H1 (cell line): ENCODE results near the gene FOXJ2. TPM values are rescaled to one million over a fixed set of nuclear protein-coding genes. Genes with fewer than 3 reads are reported as not detected.
"Not testable (repeated sequence)": the region's sequence is repeated elsewhere in the genome, so short reads cannot be mapped to it uniquely, and the experiment has no call there.

ENCODE experiments used
- CTCF ChIA-PET: fragments of 300-600 bp; sonication (Branson Sonifier 250); formaldehyde crosslinking; loops from one replicate; lab custom pipeline; 2021; ENCODE audit not compliant: partially characterized antibody; lab: Charles Lee
- POLR2A ChIA-PET: fragments of 300-600 bp; sonication (Branson Sonifier 250); formaldehyde crosslinking; loops from one replicate; lab custom pipeline; 2021; ENCODE audit warnings: inconsistent platforms; ENCODE audit not compliant: partially characterized antibody; lab: Charles Lee
- DNase-seq, 2 experiments: peaks; one replicate each; pipeline versions ENCODE4 v3.0.0 to v3.0.0-alpha.2; 2010 to 2022; ENCODE audit warnings: low spot score in 2 of 2, low read depth in 1 of 2, mixed read lengths in 1 of 2
- FAIRE-seq: peaks from 2 replicates; lab custom pipeline; 2011; peaks lifted over from hg19 to GRCh38; lab: Jason Lieb, UNC
- H2AFZ ChIP-seq: 2 replicates; pipeline ENCODE4 v1.8.1; 2012; ENCODE audit warnings: low read length, inconsistent platforms
- H2AK5ac ChIP-seq: 2 replicates; pipeline ENCODE4 v1.6.1; 2013; ENCODE audit warnings: low read depth, low read length
- H2BK120ac ChIP-seq: replicated peaks from 2 replicates; pipeline ENCODE3; 2013; ENCODE audit warnings: low read depth, low read length, inconsistent platforms
- H2BK12ac ChIP-seq: 2 replicates; pipeline ENCODE4 v1.6.1; 2013; ENCODE audit warnings: low read depth, low read length
- H2BK15ac ChIP-seq: 2 replicates; pipeline ENCODE4 v1.6.1; 2013; ENCODE audit warnings: low read length
- H2BK20ac ChIP-seq: 2 replicates; pipeline ENCODE4 v1.6.1; 2013; ENCODE audit warnings: low read length
- H2BK5ac ChIP-seq: 2 replicates; pipeline ENCODE4 v1.6.1; 2013; ENCODE audit warnings: low read depth, low read length
- H3K14ac ChIP-seq: 2 replicates; pipeline ENCODE4 v1.6.1; 2013; ENCODE audit warnings: inconsistent platforms; ENCODE audit not compliant: insufficient read length
- H3K18ac ChIP-seq: 2 replicates; pipeline ENCODE4 v1.6.1; 2013; ENCODE audit warnings: low read length; ENCODE audit errors: extremely low read depth
- H3K23ac ChIP-seq: 2 replicates; pipeline ENCODE4 v1.6.1; 2013; ENCODE audit warnings: inconsistent platforms; ENCODE audit not compliant: insufficient read length
- H3K23me2 ChIP-seq: 2 replicates; pipeline ENCODE4 v1.6.1; 2013; ENCODE audit warnings: low read depth, low read length
- H3K27ac ChIP-seq: 2 replicates; pipeline ENCODE4 v1.6.1; 2011; ENCODE audit warnings: low read depth, low read length, inconsistent platforms
- H3K27me3 ChIP-seq, 4 experiments: replicated peaks in 1 of 4; 1 replicate in 1 of 4; 2 replicates in 3 of 4; pipeline versions ENCODE4 v1.6.1 to v1.8.1; 2011 to 2013; ENCODE audit warnings: low read length in 3 of 4, mild to moderate bottlenecking in 3 of 4, inconsistent platforms in 2 of 4, mixed read lengths in 2 of 4, moderate library complexity in 1 of 4; ENCODE audit not compliant: control insufficient read depth in 3 of 4, insufficient read depth in 3 of 4; ENCODE audit errors: extremely low read depth in 1 of 4
- H3K36me3 ChIP-seq, 4 experiments: 2 replicates each; pipeline versions ENCODE4 v1.6.1 to v1.8.1; 2011 to 2013; ENCODE audit warnings: mild to moderate bottlenecking in 4 of 4, low read length in 3 of 4, moderate library complexity in 2 of 4, control low read depth in 1 of 4, inconsistent platforms in 1 of 4; ENCODE audit not compliant: insufficient read depth in 4 of 4, control insufficient read depth in 2 of 4
- H3K4ac ChIP-seq: replicated peaks from 2 replicates; pipeline ENCODE3; 2013; ENCODE audit warnings: low read length, low read depth, mixed read lengths, inconsistent platforms; ENCODE audit not compliant: insufficient read length
- H3K4me1 ChIP-seq, 4 experiments: replicated peaks in 1 of 4; 1 replicate in 1 of 4; 2 replicates in 3 of 4; pipeline versions ENCODE4 v1.6.1 to v1.8.1; 2011 to 2013; ENCODE audit warnings: low read length in 3 of 4, inconsistent platforms in 2 of 4, mixed read lengths in 1 of 4; ENCODE audit not compliant: insufficient read depth in 4 of 4, control insufficient read depth in 3 of 4
- H3K4me2 ChIP-seq, 2 experiments: 2 replicates each; pipeline versions ENCODE4 v1.6.1 to v1.8.1; 2011 to 2013; ENCODE audit warnings: low read depth in 2 of 2, low read length in 2 of 2, control low read depth in 1 of 2, inconsistent platforms in 1 of 2, mild to moderate bottlenecking in 1 of 2; ENCODE audit not compliant: insufficient read depth in 1 of 2
- H3K4me3 ChIP-seq, 4 experiments: fragments of 200-600, 300-600 bp in 1 of 4; sonication (generic), shearing (Covaris generic), sonication (Bioruptor Twin) in 1 of 4; 2 replicates each; pipeline versions ENCODE4 v1.5.1 to v1.8.1; 2011 to 2016; ENCODE audit warnings: low read length in 4 of 4, low read depth in 3 of 4, control low read depth in 2 of 4, inconsistent platforms in 2 of 4, mild to moderate bottlenecking in 2 of 4, mixed read lengths in 1 of 4, moderate library complexity in 1 of 4; ENCODE audit not compliant: insufficient read depth in 2 of 4; ENCODE audit errors: extremely low read depth in 1 of 4
- H3K56ac ChIP-seq: replicated peaks from 2 replicates; pipeline ENCODE3; 2013; ENCODE audit warnings: low read depth, mild to moderate bottlenecking, mixed read lengths, low read length, inconsistent platforms; ENCODE audit not compliant: insufficient read length
- H3K79me1 ChIP-seq: 2 replicates; pipeline ENCODE4 v1.6.1; 2013; ENCODE audit warnings: low read depth, low read length, control low read depth
- H3K79me2 ChIP-seq, 2 experiments: 2 replicates each; pipeline versions ENCODE4 v1.6.1 to v1.8.1; 2012 to 2013; ENCODE audit warnings: low read length in 2 of 2, mild to moderate bottlenecking in 2 of 2, inconsistent platforms in 1 of 2; ENCODE audit not compliant: insufficient read depth in 2 of 2, control insufficient read depth in 1 of 2
- H3K9ac ChIP-seq, 4 experiments: replicated peaks in 1 of 4; 1 replicate in 1 of 4; 2 replicates in 3 of 4; pipeline versions ENCODE4 v1.6.1 to v1.8.1; 2011 to 2013; ENCODE audit warnings: low read depth in 3 of 4, low read length in 3 of 4, control low read depth in 2 of 4, mild to moderate bottlenecking in 2 of 4, moderate library complexity in 2 of 4, inconsistent platforms in 1 of 4; ENCODE audit errors: extremely low read depth in 1 of 4
- H3K9me3 ChIP-seq, 2 experiments: 2 replicates each; pipeline versions ENCODE4 v1.6.1 to v1.8.1; 2012 to 2013; ENCODE audit warnings: mild to moderate bottlenecking in 2 of 2, moderate library complexity in 2 of 2, control low read depth in 1 of 2, inconsistent platforms in 1 of 2, low read depth in 1 of 2, low read length in 1 of 2, mixed read lengths in 1 of 2; ENCODE audit not compliant: insufficient read depth in 2 of 2
- H4K20me1 ChIP-seq, 2 experiments: replicated peaks in 1 of 2; 2 replicates each; pipeline versions ENCODE3 to v1.8.1; 2011 to 2013; ENCODE audit warnings: inconsistent platforms in 2 of 2, low read length in 2 of 2, mild to moderate bottlenecking in 1 of 2; ENCODE audit not compliant: insufficient read depth in 2 of 2, control insufficient read depth in 1 of 2
- H4K5ac ChIP-seq: 2 replicates; pipeline ENCODE4 v1.6.1; 2013; ENCODE audit warnings: low read length, low read depth, mixed read lengths, inconsistent platforms; ENCODE audit not compliant: insufficient read length
- H4K8ac ChIP-seq: 2 replicates; pipeline ENCODE4 v1.8.0; 2013; ENCODE audit warnings: mild to moderate bottlenecking, moderate library complexity, low read length, inconsistent platforms; ENCODE audit not compliant: insufficient read depth; ENCODE audit errors: extremely low read depth
- H4K91ac ChIP-seq: replicated peaks from 2 replicates; pipeline ENCODE3; 2013; ENCODE audit warnings: low read length, mixed read lengths, inconsistent platforms; ENCODE audit not compliant: insufficient read length
- WGBS, 2 experiments: shearing (Covaris generic) in 1 of 2; methylation state at CpG; one replicate each; pipeline versions ENCODE4 v1.1.6 to v1.1.7; 2013 to 2015; ENCODE audit warnings: low lambda C conversion rate in 2 of 2, mixed read lengths in 2 of 2, inconsistent platforms in 1 of 2, low coverage in 1 of 2, missing lambda C conversion rate in 1 of 2; ENCODE audit not compliant: insufficient replicate concordance in 2 of 2, insufficient coverage in 1 of 2, insufficient read length in 1 of 2; ENCODE audit errors: extremely low coverage in 1 of 2, missing lambda C conversion rate in 1 of 2; 5-methylcytosine and 5-hydroxymethylcytosine counted together
- polyA plus RNA-seq, 7 experiments: library from polyadenylated mRNA; depleted of rRNA in 3 of 7; stranded (reverse) in 5 of 7; unstranded in 2 of 7; fragments of >200 nt in 5 of 7; fragments of 200-250 nt in 2 of 7; gene quantifications; 1 replicate in 5 of 7; 2 replicates in 1 of 7; 4 replicates in 1 of 7; pipeline versions ENCODE4 v1.2.1 to v1.2.3, GENCODE V29; 2011 to 2013; ENCODE audit warnings: missing spikeins in 2 of 7, mixed read lengths in 2 of 7
- total RNA-seq: library from RNA; stranded (reverse); fragmentation: NEBNext Ultra II Directional; extraction: Animal tissue kit (Norgen Biotek cat#: 25700); gene quantifications from 2 replicates; pipeline ENCODE4 v1.2.1, GENCODE V29; 2021

The FOXJ2 gene
- total and polyA plus RNA-seq, 2 of the 8 experiments (the other 6 are each of a cell fraction or from before 2014, with no cell fraction given), result 4.2 to 9.3 TPM

DNA sequence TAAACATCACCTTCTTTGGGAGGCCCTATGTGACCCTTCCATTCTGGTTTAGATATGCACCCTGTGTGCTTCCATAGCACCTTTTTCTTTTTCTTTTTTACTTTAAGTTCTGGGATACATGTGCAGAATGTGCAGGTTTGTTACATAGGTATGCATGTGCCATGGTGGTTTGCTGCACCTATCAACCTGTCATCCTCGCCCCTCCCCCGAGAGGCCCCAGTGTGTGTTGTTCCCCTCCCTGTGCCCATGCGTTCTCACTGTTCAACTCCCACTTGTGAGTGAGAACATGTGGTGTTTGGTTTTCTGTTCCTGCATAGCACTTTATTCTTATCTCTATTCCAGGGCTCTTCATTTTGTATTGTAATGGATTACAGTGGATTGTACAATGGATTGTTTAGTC is 51.8 kb downstream of the FOXJ2 start:
- not testable (repeated sequence) for H3K9ac ChIP-seq, H2AK5ac ChIP-seq, H3K9me3 ChIP-seq, H3K18ac ChIP-seq, H4K8ac ChIP-seq, H3K79me1 ChIP-seq, H3K4ac ChIP-seq, H3K27ac ChIP-seq, FAIRE-seq, H2AFZ ChIP-seq, H3K27me3 ChIP-seq, H3K14ac ChIP-seq, H4K91ac ChIP-seq, H3K4me3 ChIP-seq, DNase-seq, H4K20me1 ChIP-seq, H3K23me2 ChIP-seq, H4K5ac ChIP-seq, H3K23ac ChIP-seq, H2BK20ac ChIP-seq, H2BK5ac ChIP-seq, H3K4me2 ChIP-seq, H2BK15ac ChIP-seq, H3K56ac ChIP-seq, H2BK120ac ChIP-seq, H3K4me1 ChIP-seq, H3K36me3 ChIP-seq, H2BK12ac ChIP-seq
- ChIA-PET CTCF (interaction anchor here (0.9 to 1.6 kb wide), 2 partner anchors 17 to 25 kb away, joined by 3 to 5 read pairs; no protein-coding TSS in a partner anchor), POLR2A (interaction anchor here (0.6 kb wide), 1 partner anchor 37 kb away, joined by 4 read pairs; no protein-coding TSS in a partner anchor)
- H3K79me2 ChIP-seq, result peaks cover 0 to 27% of the 10 kb centered on the region in 2 experiments; a peak in 2 of 4 replicates
- WGBS, 2 experiments, result no CpG with 5 or more reads among the region's 3 CpGs
